CD4-positive, alpha-beta T cell treated with Interleukin-21 for 1 hour (primary cell): Measurements from ENCODE around the gene BCL3.

Experiments used
- DNase-seq: peaks from one replicate; pipeline ENCODE4 v3.0.0-alpha.2; 2020

The BCL3 gene

DNA sequence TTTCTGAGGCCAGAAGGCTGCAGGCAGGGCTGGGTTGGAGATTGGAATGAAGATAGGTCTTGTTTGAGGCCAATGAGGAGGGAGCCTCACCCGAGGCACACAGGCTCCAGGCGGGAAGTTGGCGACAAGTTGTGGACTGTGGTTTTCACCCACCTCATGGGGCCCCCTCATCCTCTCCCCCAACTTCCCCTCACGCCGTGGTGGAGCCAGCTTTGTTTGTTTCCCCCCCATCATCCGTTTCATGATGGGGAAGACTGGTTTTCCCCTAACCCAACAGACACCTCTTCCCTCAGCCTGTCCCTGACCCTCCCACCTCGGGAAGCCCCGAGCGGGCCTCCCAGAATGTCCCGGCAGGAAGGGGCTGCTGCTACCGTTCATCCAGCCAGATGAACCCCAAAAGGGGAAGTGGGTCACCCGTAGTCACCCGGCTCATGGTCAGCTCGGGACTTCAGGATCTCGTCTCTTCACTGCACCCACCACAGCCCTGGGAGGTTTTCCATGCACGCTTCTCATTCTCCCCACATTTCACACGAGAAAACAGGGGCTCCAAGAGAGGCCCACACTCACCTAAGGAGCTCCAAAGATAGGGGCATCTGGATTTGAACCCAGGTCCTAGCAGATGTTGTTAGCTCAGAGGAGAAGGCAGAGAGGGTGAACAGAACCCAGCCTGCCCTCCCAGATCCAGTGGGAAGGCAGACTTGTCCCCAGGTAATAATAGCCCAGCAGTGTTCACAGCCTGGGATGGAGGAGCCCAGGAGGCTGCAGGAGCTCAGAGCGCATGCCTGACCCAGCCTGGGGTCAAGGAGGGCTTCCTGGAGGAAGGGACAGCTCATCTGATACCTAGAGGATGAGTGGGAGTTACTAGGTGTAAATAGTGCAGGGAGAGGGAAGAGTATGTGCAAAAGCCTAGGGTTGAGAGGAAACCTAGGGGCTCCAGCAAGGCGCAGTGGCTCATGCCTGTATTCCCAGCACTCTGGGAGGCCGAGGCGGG, 26.1 kb upstream of the BCL3 start:
- DNase-seq = peak; percentile 30

DNA sequence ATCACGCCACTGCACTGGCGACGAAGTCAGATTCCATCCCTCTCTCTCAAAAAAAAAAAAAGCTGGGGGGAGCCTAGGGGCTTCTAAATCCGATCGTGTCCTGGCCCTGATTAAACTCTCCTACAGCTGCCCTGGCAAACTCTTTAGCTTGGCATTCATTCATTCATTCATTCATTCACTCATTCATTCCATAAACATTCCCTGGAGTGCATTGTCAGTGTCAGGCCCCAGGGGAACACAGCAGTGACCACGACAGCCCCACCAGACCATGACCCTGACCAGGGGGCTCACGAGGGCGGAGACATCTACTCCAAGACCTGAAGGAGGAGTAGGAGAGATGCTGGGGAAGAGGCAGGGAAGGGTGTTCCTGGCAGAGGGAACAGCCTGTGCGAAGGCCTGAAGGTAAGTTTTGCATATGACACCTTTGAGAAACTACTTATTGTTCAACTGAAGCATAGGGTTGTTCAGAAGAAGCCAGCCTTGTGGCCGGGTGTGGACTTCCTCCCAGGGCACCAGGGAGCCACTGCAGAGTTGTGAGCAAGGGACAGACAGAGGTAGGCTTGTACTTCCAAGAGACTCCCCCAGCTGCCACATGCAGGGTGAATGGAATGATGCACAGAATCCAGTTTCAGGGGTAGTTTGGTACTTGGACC, 25.1 kb upstream of the BCL3 start:
- DNase-seq = no peak

DNA sequence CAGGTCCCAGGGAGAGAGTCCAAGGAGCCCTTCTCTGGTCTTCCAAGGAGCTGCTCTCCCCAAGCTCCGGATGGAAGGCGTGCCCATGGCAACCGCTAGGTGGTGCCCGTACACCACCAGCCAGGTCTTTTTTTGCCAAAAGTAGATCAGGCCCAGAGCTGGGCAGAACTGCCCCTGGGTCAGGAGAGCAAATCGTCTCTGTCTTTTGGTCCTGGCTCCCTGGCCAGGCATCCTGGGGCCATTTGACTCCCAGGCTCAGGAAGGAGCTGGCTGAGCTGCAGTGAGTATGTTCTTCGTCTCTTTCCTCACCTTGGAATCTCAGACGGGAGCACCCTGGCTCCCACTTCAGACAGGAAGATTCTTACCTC, 24.6 kb upstream of the BCL3 start:
- DNase-seq = peak; percentile 86

DNA sequence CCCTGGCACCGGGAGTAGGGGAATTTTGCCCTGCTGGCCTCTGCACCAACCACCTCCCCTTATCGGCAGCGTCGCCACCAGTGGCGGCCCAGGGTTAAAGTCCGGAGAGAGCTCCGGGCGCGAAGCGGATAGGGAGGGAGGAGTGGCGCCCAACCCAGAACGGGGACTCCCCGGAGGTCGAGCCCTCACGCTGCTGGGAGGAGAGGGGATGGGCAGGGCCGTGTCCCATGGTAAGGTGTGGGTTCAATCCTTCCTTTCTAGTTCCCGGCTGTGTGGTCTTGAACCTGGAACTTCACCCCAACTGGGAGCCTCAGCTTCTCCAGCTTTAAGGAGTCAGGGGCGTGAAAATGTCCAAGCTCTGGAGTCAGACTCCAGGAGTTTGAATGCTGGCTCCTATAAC, 23.3 kb upstream of the BCL3 start:
- DNase-seq = no peak

DNA sequence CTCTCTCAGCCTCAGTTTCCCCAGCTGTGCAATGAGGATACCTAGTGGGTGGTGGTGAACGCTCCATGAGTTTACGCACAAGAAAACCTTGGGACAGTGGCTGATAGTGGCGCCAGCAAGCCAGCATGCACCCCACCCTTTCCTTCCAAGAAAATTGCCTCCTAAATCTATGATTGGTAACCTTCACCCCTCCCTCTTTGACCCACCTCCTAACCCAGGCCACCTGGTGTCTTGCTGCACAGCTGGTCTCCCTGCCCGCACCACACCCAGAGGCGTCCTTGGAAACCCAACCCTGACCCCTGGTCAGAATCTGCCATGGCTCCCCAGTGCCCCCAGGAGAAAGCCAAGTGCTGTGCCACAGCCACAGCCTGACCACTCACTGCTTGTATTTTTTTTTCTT, 22.8 kb upstream of the BCL3 start:
- no peak for DNase-seq

DNA sequence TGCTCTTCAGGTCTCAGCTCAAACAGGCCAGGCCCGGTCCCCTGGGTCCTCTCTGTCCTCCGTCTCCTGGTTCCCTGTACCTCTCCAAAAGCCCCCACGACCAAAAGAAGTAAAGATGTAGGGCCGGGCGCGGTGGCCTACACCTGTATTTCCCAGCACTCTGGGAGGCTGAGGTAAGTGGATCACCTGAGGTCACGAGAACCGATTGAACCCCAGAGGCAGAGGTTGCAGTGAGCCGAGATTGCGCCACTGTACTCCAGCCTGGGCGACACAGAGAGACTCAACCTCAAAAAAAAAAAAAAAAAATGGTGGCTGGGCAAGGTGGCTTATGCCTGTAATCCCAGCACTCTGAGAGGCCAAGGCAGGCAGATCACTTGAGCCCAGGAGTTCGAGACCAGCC, 22.0 kb upstream of the BCL3 start:
- no peak for DNase-seq

DNA sequence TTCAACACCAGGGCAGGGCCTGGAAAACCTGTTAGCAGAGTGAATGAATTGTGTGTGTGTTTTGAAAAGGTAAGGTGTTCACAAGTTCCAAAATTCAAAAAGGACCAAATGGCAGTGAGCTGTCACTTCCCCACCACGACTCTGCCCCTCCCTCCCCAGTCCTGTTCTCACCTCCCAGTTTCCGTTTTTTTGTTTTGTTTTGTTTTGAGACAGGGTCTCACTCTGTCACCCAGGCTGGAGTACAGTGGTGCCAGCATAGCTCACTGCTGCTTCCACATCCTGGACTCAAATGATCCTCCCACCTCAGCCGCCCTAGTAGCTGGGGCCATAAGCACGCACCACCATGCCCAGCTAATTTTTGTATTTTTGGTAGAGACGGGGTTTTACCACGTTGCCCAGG, 20.3 kb upstream of the BCL3 start:
- DNase-seq = no peak

DNA sequence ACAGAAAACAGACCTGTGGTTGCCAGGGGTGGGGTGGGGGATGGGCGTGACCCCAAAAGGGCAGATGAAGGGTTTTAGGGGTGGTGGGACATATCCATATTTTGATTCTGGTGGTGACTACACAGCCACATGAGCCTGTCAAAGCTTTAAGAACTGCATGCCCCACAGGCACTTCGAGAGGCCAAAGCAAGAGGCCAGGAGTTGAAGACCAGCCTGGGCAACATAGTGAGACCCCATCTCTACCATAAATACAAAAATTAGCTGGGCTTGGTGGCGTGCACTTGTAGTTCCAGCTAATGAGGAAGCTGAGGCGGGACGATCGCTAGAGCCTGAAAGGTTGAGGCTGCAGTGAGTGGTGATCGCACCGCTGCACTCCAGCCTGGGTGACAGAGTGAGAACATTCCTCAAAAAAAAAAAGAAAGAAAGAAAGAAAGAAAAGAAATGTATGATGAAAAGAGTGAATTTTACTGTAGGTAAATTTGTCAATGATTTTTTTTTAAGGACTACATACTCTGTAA, 18.9 kb upstream of the BCL3 start:
- no peak for DNase-seq

DNA sequence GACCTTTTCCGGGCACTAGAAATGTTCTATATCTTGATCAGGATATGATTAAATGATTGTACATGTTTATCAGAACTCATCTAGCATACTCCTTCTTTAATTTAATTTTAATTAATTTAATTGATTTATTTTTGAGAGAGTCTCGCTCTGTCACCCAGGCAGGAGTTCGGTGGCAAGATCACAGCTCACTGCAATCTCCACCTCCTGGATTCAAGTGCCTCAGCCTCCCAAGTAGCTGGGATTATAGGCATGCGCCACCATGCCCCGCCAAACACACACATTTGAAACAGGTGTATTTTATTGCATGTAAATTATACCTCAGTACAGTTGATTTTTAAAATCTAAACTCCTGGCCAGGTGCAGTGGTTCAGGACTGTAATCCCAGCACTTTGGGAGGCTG, 17.4 kb upstream of the BCL3 start:
- no peak for DNase-seq

DNA sequence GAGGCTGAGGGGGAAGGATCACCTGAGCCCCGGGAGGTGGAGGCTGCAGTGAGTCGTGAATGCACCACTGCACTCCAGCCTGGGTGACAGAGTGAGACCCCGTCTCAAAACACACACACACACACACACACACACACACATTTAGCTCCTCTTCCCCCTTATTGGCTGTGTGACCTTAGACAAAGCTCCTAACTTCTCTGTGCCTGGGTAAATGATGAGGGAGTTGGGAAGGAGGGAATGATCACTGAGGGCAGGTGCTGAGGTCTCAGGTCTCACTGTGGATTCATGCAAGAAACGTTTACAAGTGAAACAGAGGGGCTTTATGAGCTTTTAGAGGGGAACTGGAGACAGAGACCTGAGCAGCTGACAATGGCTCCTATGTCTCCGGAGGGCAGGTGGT, 16.9 kb upstream of the BCL3 start:
- DNase-seq = no peak

DNA sequence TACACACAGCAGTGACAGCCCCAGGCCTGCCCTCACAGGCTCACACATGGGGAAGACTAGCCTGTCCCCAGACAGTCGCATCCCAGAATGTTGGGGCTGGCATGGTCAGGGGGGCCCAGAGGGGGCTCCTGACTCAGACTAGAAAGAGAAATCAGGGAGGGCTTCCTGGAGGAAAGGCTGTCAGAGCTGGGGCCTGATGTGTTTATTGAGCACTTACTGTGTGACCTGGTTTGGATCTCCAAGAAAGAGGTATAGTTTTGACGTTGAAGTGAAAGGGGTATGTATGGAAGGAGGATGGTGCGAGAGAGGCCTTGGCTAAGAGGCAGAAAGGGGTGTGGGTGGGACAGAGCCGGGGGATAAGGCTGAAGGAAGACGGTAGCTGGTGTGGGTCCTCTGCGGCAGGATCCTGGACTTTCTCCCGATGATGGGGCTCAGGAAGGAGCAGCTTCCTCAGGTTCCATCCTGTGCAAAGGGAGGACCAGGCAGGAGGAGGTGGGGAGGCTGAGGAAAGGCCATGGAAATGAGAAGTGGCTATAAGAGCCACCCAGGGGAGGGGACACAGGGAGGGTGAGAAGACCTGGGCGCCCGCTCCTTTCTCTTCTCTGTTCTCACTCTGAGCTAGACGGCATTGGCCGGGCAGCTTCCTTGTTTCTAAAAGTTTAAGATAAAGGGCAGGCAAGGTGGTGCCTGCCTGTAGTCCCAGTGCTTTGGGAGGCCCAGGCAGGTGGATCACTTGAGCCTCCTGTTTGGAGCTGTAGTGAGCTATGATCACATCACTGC, 16.1 kb upstream of the BCL3 start:
- DNase-seq = no peak

DNA sequence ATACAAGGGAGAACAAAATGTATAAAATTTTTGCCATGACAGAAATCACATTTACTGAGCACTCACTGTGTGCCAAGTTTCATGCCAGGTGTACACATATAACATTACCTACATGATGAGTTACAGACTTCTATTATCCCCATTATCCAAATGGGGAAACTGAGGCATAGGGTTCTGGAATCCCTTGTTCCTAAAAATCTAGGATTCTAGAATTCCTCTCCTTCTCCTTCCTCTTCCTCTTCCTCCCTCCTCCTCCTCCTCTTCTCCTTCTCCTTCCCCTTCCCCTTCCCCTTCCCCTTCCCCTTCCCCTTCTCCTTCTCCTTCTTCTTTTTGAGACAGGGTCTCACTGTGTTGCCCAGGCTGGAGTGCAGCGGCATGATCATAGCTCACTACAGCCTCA, 14.2 kb upstream of the BCL3 start:
- DNase-seq = no peak

DNA sequence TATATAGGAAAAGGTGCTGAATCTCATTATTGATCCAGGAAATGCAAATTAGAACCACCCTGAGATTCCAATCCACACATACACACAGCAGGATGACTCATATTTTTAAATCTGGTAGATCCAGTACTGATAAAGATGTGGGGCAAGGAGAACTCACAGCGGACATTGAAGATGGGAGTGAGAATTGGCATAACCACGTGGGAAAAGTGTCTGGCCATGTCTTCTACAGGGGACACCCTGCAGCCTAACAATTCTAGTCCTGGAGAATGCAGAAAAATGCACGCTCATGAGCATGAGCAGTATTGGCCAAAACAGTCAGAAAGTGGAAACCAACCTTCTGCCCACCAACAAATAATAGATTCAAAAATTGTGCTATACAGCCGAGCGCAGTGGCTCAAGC, 13.5 kb upstream of the BCL3 start:
- DNase-seq = no peak

DNA sequence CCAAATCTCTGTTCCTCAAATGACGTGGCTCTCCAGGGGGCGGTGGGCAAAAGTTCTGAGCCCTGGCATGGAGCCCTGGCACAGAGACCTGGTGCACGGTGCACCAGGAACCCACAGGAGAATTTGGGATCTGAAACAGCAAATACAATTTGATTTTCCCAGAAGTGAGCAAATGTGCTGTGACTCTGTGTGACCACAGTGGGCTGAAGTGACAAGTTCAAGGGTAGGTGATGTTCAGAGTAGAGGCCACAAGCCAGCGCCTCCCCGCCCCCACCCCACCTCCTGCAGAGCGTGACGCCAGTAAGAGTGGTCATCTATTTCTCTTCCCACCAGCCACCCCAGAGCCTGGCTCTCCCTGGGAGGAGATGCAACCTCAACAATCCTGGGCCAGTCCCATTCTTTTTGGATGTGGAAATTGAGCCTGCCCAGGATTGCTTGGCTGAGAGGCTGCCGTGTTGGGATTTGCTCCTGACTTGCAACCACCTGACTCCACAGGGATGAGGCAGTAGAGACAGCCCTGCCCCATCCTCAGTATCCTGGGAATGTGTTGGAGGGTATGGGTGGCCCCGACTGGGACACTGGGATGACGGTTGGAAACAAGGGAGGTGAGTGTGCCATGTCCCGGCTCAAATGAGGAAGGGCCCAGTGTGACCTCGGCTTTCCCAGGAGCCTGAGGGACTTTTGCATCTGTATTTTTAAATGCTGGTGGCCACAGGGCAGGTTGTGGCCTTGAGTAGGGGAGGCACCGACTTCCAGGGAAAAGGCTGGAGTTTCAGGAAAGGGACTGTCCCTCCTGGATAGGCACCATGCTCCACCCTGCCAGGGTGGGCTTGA, 11.1 kb upstream of the BCL3 start:
- DNase-seq = peak; percentile 28

DNA sequence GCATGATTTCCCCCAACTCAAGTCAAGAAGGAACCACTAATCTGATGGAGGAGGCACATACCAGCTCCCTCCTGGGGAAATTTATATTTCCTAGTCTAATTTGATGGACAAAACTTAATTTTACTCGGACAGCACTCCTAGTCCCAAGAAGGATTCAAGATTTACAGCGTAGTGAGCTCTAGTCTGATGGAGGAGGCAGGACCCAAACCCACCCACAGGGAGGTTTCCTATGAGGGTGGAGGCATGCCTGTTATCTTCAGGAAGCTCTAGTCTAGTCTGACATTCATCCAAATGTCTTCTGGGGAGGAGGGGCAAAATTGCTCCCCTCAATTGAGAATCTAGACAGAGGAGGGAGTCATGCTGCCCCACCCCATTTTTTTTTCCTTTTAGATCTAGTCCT, 10.4 kb upstream of the BCL3 start:
- DNase-seq = no peak

DNA sequence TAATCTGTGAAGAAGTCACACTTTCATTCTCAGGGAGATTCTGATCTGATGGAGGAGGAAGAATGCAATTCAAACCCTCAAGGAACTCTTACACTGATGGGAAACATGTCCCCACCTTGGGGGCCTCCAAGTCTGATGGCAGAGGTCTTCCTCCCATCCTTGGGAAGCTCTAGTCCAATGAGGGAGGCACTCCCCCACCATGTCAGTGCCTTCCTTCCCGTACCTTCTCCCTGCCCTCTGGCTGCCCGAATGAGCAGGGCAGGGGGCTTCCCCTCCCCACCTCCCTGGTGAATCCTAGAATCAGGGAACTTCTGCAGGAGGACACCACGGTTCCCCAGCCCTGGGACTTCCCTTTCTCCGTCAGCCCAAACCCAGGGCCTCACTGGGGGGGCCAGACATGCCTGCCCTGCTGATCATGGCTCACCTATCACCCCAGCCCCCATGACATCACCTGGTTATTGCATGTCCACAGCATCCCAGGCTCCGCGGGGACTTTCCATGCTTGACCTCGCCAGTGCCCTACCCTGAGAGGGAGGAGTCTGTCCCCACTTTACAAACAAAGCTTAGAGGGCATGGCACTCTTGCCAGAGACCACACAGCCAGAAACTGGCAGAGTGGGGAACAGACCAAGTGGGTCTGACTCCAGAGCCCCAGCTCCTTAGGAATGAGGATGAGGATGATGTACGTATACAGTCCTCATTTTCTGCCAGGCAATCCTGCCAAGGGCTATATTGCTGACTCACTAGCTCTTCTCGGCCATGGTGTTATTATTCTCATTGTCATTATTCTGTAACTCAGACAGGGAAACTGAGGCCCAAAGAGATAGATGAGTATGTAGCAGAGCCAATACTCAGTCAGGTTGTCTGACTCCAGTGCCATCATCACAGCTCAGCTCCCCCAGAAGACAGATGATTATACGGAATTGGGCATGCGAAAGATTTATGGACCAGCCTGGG, 9.6 kb upstream of the BCL3 start:
- peak; percentile 21 for DNase-seq

DNA sequence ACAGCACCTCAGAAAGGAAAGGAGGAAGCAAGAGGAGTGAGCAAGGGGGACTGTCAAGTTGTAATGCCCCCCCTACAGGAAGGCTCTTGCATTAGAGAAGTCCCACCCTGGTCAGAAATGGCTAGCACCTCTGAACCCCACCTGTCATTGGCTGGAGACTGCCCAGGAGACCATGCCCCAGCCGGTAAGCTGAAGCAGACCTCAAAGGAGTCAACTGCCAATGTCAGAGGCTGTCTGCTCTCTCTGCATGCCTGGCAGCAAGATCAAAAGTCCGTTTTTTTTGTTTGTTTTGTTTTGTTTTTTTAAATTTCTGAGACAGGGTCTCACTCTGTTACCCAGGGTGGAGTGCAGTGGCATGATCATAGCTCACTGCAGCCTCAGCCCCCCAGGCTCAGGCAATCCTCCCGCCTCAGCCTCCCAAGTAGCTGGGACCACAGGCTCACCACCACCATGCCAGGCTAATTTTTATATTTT, 8.1 kb upstream of the BCL3 start:
- DNase-seq = no peak

DNA sequence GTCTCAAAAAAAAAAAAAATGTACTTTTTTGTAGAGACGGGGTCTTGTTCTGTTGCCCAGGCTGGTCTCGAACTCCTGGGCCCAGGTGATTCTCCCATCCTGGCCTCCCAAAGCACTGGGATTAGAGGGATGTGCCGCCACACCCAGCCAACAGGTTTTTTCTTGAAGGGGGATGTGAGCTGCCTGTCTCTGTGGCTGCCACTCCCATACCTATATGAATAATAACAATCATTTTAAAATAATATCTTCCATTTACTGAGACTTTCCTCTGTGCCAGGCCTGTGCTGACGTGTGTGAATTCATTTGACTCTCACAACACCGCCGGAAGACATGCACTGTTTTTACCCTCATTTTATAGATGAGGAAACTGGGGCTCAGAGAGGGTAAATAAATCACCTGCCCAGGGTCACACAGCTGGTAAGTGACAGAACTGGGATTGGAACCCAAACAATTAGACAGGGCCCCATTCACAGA, 7.2 kb upstream of the BCL3 start:
- no peak for DNase-seq

DNA sequence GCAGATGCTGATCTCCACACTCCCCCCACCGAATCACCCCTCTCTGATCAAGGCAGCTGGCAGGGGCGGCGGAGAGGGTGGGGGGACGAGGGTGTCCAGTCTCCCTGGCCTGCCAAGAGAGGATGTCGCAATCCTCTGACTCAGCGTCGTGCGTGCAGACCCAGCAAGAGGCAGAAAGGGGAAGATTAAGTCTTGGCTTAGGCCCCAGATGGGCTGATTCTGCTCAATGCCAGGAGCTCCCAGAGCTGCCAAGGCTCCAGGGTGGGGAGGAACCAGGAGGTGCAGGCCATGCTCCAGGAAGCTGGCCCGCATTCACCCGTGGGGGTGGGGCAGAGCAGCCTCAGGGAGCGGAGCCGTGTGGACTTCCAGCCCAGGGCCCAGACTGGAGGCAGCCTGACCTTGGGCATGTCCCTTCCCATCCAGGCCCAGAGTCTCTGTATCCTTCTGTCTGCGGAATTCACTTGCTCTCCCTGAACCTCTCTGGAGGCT, 6.6 kb upstream of the BCL3 start:
- DNase-seq = no peak

DNA sequence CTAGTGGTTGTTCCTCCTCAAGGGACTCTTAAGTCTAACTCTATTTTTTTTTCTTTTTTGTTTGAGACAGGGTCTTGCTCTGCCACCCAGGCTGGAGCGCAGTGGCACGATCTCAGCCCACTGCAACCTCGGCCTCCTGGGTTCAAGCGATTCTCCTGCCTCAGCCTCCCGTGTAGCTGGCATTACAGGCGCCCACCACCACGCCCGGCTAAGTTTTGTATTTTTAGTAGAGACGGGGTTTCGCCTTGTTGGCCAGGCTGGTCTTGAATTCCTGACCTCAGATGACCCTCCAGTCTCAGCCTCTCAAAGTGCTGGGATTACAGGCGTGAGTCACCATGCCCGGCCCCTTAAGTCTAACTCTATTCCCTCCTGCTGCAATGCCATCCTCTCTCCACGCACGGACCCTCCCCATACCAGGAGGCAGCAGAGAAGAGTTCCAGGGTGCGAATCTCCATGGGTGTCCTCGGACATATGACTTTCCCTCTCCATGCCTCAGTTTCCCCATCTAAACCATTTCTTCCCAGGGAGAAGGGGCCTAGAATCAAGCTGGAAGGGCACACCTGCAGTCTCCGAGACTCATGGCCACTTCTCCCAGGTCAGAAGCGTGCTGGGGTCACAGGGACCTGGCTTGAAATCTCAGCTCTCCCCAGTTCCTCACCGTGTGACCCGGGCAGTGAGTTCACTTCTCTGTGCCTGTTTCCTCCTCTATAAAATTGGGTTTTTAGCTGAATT, 6.0 kb upstream of the BCL3 start:
- DNase-seq = no peak
